GM19193 (cell line): ENCODE data around the gene ASTN2.

Source experiments
- POLR2A ChIP-seq: IDR thresholded peaks from 4 replicates; pipeline ENCODE4 v1.6.1; 2011; ENCODE audit not compliant: insufficient read depth, insufficient read length; ENCODE audit errors: extremely low read depth

ASTN2 gene

DNA sequence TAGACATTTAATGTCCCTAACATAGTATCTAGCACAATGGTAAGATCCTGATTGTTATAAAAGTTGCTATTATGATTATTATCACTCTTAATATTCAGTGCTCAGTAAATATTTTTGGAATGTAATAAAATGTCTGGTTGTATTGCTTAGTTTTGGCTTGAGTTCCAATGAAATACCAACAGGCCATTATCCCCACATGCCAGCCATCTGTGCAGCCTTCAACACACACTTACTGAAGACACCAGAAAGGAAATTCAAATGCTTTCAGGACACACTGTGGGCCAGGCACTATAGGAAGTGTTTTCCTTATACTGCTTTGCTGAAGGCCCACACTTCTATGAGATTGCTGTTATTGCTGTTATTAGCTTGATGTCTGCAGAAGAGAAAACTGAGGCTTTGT, 570.2 kb downstream of the ASTN2 start:
- no peak for TF ChIP-seq POLR2A

DNA sequence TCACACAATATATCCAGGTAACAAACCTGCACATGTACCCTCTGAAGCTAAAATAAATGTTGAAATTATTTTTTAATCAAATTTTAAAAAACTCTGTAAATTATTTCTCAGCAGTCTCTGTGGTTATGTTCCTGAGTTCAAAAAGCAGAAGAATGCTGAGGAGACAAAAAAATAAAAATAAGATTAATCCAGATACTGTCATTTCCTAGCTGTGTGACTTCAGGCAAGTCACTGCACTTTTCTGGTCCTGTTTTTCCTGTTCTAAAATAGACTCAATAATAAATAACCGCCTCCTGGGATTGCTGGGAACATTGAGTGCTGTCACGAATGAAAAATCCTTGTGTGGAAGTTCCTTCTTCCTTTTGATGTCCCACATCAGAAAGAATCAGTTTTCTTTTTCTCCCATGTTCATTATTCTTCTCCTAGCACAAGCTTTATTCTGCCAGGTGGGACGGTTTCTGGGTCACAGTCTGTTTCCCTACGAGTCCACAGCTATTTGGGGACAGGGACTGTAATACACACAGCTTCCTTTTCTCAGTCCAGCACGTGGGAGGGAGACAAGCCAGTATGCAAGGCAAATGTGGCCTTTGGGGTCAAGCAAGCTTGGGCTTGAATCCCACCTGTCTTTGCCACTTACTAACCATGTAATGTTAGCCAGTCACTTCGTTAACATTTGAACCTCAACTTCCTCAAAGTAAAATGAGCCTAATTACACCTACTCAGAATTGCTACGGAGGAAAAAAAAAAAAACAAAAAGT, 570.8 kb downstream of the ASTN2 start:
- TF ChIP-seq POLR2A, result no peak

- TF ChIP-seq POLR2A, result no peak
Measured at GRCh38 chr9:116842658-116843057, 572.2 kb downstream of the ASTN2 start.

- no peak for TF ChIP-seq POLR2A
Measured at GRCh38 chr9:116837018-116837989, 577.6 kb downstream of the ASTN2 start.

GRCh38 chr9:116821633-116822229, 593.1 kb downstream of the ASTN2 start:
- no peak for TF ChIP-seq POLR2A

- no peak for TF ChIP-seq POLR2A
Measured at GRCh38 chr9:116819116-116819515, 595.7 kb downstream of the ASTN2 start.

- TF ChIP-seq POLR2A, result no peak
Measured at GRCh38 chr9:116817762-116818161, 597.1 kb downstream of the ASTN2 start.

- TF ChIP-seq POLR2A, result no peak
Measured at GRCh38 chr9:116816484-116816883, 598.4 kb downstream of the ASTN2 start.

GRCh38 chr9:116815835-116816234, 599.0 kb downstream of the ASTN2 start:
- no peak for TF ChIP-seq POLR2A

- no peak for TF ChIP-seq POLR2A
Measured at GRCh38 chr9:116813031-116813300, 601.9 kb downstream of the ASTN2 start.

DNA sequence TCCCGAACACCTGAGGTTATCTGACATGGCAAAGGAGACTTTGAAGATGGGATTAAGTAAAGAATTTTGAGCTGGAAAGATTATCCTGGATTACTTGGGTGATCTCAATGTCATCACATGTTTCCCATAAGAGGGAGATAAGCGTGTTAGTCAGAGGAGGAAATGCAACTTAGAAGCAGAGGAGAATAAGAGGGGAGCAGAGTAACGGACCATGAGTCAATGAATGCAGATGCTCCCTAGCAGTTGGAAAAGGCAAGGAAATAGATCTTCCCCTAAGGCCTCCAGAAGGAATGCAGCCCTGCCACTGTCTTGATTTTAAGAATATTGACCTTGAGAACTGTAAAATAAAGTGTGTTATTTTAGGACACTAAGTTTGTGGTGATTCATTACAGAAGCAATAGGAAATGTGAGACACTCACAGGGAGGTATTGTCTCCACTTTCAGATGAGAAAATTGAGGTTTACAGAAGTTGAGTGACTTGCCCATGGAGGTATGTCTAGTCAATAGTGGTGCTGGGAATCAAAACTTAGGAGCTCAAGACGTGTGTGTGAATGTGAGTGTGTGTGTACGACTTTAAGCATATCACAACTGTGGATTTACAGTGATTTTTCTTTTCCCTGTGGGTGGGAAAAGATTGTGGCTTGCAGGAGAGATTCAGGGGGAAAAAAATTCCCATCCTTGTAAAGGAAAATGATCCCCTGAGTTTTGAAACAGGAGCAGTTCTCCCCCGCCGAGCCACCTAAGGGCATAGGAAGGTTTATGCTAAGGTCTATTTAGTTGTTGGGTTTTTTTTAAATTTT, 602.4 kb downstream of the ASTN2 start:
- no peak for TF ChIP-seq POLR2A

DNA sequence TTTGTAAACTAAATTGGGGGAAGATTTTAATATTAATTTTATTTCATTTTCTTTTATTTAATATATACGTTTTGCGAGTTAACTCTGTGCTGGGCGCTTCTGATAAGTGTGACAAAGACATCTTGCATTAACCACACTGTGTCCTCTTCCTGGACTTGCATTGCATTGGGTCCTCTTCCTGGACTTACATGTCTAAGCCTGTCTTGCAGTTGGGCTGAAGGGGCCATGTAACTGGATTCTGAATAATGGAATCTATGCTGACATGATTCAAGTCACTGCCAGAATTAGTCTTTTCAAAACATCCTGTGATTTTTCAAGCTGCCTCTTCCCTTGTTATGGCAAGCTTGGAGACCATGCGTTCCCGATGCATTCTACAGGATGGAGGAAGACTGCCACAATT, 605.2 kb downstream of the ASTN2 start:
- TF ChIP-seq POLR2A, result no peak

- TF ChIP-seq POLR2A, result no peak
Measured at GRCh38 chr9:116806075-116806474, 608.8 kb downstream of the ASTN2 start.

DNA sequence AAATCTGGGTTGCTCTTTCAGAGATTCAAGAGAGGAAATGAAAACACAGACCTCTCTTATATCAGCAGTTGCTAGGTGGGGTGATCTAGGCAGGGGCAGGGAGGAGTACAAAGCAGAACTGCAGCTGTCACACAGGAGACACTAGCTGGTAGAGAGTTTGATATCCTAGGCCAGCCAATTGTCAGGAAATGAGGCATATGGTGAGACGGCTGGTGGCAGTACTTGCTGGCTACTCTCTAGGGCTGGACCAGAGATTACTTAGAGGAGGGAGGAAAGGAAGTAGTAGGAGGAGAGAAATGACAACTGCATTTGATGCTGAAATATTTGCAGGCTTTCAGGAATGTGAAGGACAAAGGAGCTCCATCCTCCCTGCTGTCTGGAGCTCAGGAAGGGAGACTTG, 614.0 kb downstream of the ASTN2 start:
- no peak for TF ChIP-seq POLR2A

GRCh38 chr9:116800074-116800473, 614.8 kb downstream of the ASTN2 start:
- no peak for TF ChIP-seq POLR2A
